Aorta (tissue), 5 donors: ENCODE measurements around the gene SLC22A1. TPM values are rescaled to one million over a fixed set of nuclear protein-coding genes. Genes with fewer than 3 reads are reported as not detected.

Source experiments
- ATAC-seq: fragments of 200-7000 bp; cut with Tn5 transposase; one replicate; pipeline ENCODE4 v1.9.1; 2022; ENCODE audit warnings: moderate library complexity; ENCODE audit not compliant: low FRiP score
- DNase-seq, 2 donors: peaks; one replicate each; pipeline ENCODE4 v3.0.0-alpha.2; 2020
- H3K27ac ChIP-seq, 2 donors: one replicate each; pipeline ENCODE4 v1.5.1; 2013; ENCODE audit warnings: low read length in 2 of 2, mild to moderate bottlenecking in 2 of 2, moderate library complexity in 2 of 2, control low read depth in 1 of 2, inconsistent platforms in 1 of 2, low read depth in 1 of 2
- H3K27me3 ChIP-seq, 2 donors: one replicate each; pipeline ENCODE4 v1.6.1; 2013; ENCODE audit warnings: control low read depth in 1 of 2, low read length in 1 of 2, mild to moderate bottlenecking in 1 of 2, moderate library complexity in 1 of 2; ENCODE audit not compliant: insufficient read depth in 2 of 2, control insufficient read depth in 1 of 2
- H3K36me3 ChIP-seq, 2 donors: one replicate each; pipeline ENCODE4 v1.6.1; 2013; ENCODE audit warnings: control low read depth in 1 of 2, low read length in 1 of 2, mild to moderate bottlenecking in 1 of 2; ENCODE audit not compliant: insufficient read depth in 2 of 2, control insufficient read depth in 1 of 2
- H3K4me1 ChIP-seq, 2 donors: one replicate each; pipeline ENCODE4 v1.6.1; 2013; ENCODE audit warnings: low read length in 2 of 2, control low read depth in 1 of 2, mild to moderate bottlenecking in 1 of 2, moderate library complexity in 1 of 2; ENCODE audit not compliant: insufficient read depth in 2 of 2, control insufficient read depth in 1 of 2
- H3K4me3 ChIP-seq, 2 donors: one replicate each; pipeline ENCODE4 v1.5.1; 2013; ENCODE audit warnings: low read length in 2 of 2, control low read depth in 1 of 2, mild to moderate bottlenecking in 1 of 2
- H3K9me3 ChIP-seq: one replicate; pipeline ENCODE4 v1.6.1; 2013; ENCODE audit warnings: mild to moderate bottlenecking, low read length; ENCODE audit not compliant: control insufficient read depth
- WGBS, 2 donors: extraction: QIAGEN DNeasy Blood & Tissue Kit; methylation state at CpG; one replicate each; pipeline ENCODE4 v1.1.7; 2013; 5-methylcytosine and 5-hydroxymethylcytosine counted together
- intact Hi-C, 2 donors: fragments of 100-400 bp; cut with DNase I; formaldehyde crosslinking; loops; one replicate each; pipeline versions ENCODE4 v1.14.2 to v1.15.0; 2022
- polyA plus RNA-seq, 2 donors: library from polyadenylated mRNA; stranded (reverse); fragments of 200-250 nt; gene quantifications; one replicate each; pipeline ENCODE4 v1.2.3, GENCODE V29; 2013
- total RNA-seq, 2 donors: library from RNA; stranded (reverse); fragmentation: NEBNext Ultra II Directional; extraction: Animal tissue kit (Norgen Biotek cat#: 25700); gene quantifications; one replicate each; pipeline ENCODE4 v1.2.1, GENCODE V29; 2021
- donor health status: healthy with polysubstance abuse.
- donor health status: Bipolar disorder and iron deficiency.
- donor health status: DM: no; HTN: no; CAD: no.
- donor health status: DM: no; HTN: no; CAD: no.
- donor health status: DM: yes; HTN: yes; CAD: no.

Gene SLC22A1
- total and polyA plus RNA-seq, 4 donors: 1.4 to 2.8 (median 2.5) TPM; not detected in 1

DNA sequence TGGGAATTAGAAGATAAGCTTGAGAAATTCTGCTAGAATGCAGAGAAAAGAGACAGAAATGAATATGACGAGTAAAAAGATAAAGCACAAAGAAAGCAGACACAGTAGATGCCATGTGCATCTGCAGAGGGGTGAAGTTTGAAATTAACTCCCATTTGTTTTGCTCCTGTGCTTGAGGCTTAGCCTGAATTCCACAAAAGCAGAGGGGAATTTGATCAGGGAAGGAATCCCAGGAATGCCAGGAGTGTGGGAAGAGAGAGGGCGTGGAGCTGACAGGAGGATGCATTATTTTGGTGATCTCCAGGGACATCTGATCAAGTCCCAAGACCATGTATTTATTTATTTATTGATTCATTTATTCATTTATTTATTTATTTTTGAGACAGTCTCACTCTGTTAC is 55.6 kb downstream of the SLC22A1 start:
- Histone ChIP-seq H3K4me1 (no peaks in the 10 kb centered on the region), H3K36me3 (no peaks in the 10 kb centered on the region), H3K27ac (no peak overlapping the region), H3K9me3 (no peaks in the 10 kb centered on the region), H3K4me3 (no peak overlapping the region), H3K27me3 (no peaks in the 10 kb centered on the region)
- no peak for ATAC-seq
- WGBS, 2 donors: 46 to 49% methylated on average over 2 of the region's 2 CpGs
- intact Hi-C loops: no loop called here
- DNase-seq: no peak

DNA sequence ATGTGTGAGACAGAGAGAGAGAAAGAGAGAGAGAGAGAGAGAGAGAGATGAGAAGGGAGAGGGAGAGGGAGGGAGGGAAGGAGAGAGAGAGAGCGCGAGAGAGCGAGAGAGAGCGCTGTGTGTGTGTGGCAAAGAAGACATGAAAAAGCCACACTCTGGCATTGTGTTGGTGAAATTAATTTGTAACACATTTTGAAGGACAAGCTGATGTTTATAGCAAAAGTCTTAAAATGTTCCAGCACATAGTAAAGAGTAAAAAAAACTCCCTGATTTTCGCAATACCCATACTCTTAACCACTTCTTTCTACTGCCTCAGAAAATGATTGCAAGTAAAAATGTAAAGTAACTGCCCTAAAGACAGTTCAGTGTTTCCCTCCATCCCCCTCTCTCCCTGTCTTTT is 56.7 kb downstream of the SLC22A1 start:
- Histone ChIP-seq H3K36me3 (no peaks in the 10 kb centered on the region), H3K27ac (no peak overlapping the region), H3K27me3 (no peaks in the 10 kb centered on the region), H3K4me3 (no peak overlapping the region), H3K4me1 (no peaks in the 10 kb centered on the region), H3K9me3 (no peaks in the 10 kb centered on the region)
- intact Hi-C loops: no loop called here
- DNase-seq (no peak), ATAC-seq (no peak)
- WGBS, 2 donors: 86 to 93% methylated on average over 5 of the region's 5 CpGs

DNA sequence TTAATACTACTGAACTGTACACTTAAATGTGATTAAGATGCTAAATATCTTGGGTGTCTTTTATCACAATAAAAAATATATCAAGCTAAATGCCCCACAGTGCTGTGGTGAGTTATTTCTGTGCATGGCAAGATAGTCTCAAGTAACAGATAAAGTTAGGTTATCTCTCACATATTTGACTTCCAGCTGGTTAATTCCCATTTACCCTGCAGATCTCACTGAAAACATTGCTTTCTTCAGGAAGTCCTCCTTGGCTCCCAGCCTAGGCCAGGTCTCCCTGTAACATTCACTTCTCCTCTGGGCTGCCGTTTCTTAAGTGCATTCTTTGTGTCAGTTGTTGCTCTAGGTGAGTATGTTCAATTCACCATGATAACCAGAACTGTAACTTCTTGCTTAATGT is 59.1 kb downstream of the SLC22A1 start:
- no peaks in the 10 kb centered on the region for H3K36me3 ChIP-seq
- DNase-seq: no peak

DNA sequence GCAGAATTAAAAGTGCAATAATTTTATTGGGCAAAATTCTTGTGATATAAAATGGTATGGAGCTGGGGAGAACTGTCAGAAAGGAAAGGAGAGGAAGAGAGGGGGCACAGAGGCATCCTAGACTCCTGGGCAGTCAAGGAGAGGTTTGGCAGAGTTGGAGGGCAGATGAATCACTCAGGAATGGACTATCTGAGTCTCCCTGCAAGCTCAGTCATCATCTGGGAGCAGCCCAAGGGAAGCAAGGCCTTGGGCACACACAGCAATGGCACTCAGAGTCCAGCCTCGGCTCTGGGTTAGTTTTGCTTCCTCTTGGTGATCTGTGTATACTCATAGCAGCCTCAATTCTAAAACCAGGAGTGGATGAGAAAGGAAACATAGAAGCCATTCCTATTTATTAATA is 67.2 kb downstream of the SLC22A1 start:
- no peaks in the 10 kb centered on the region for H3K9me3 ChIP-seq
- no peaks in the 10 kb centered on the region for H3K36me3 ChIP-seq
- intact Hi-C loops: no loop called here
- ATAC-seq (no peak), DNase-seq (no peak)
- H3K27me3 ChIP-seq: no peaks in the 10 kb centered on the region
- no peak overlapping the region for H3K4me3 ChIP-seq
- H3K4me1 ChIP-seq: no peaks in the 10 kb centered on the region
- no peak overlapping the region for H3K27ac ChIP-seq
- WGBS, 2 donors: 17 to 29% methylated on average over 1 of the region's 1 CpG

More for the DNA sequence above, 59.1 kb downstream of the SLC22A1 start:
- Histone ChIP-seq H3K4me3 (no peak overlapping the region), H3K9me3 (no peaks in the 10 kb centered on the region), H3K27me3 (no peaks in the 10 kb centered on the region), H3K4me1 (no peaks in the 10 kb centered on the region), H3K27ac (no peak overlapping the region)
- no peak for ATAC-seq
- 65 to 77% methylated on average over 1 of the region's 1 CpG for WGBS, 2 donors
- intact Hi-C loops: no loop called here

DNA sequence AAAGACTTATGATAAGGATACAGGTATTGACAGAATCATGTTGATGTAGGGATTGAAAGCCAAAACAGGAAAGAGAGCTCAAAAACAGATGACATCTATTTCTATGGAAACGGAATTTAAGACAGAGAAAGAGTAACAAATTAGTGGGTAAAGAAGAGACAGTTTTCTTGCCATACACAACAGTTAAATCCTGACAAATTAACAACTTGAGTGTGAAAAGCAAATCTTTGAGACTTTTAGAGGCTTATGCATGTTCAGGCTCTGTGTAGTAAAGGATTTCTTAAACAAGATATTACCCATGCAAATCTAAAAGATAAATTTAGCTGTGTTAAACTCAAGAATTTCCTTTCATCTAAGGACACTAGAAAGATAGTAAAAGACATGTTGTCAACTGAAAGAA is 68.5 kb downstream of the SLC22A1 start:
- WGBS, 2 donors: 91 to 97% methylated on average over 1 of the region's 1 CpG
- intact Hi-C loops: no loop called here

DNA sequence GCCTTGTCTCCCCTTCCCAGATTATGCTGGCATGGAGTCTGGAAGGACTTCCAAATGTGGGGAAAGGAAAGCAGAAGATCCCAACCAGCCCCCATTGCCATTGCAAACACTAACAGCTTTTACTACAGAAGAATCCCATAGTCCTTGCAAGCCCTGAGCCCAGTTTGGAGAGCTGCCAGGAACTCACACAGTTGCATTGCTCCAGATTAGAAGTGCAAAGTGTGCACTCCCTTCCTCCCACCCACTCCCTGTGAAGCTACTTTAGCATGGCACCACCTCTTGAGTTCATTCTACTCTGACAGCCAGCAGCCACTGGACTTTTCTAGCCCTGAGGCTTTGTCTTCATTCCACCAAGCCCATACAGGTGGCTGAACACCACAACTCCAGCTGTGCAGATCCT is 69.4 kb downstream of the SLC22A1 start:
- Histone ChIP-seq H3K36me3 (no peaks in the 10 kb centered on the region), H3K4me3 (no peak overlapping the region), H3K27me3 (no peaks in the 10 kb centered on the region), H3K9me3 (no peaks in the 10 kb centered on the region), H3K4me1 (no peaks in the 10 kb centered on the region), H3K27ac (no peak overlapping the region)
- intact Hi-C loops: no loop called here
- no peak for DNase-seq
- ATAC-seq: no peak

More for the DNA sequence above, 68.5 kb downstream of the SLC22A1 start:
- ATAC-seq (no peak), DNase-seq (no peak)
- no peaks in the 10 kb centered on the region for H3K36me3 ChIP-seq
- H3K27ac ChIP-seq: no peak overlapping the region
- no peaks in the 10 kb centered on the region for H3K4me1 ChIP-seq
- no peaks in the 10 kb centered on the region for H3K9me3 ChIP-seq
- H3K27me3 ChIP-seq: no peaks in the 10 kb centered on the region
- no peak overlapping the region for H3K4me3 ChIP-seq

DNA sequence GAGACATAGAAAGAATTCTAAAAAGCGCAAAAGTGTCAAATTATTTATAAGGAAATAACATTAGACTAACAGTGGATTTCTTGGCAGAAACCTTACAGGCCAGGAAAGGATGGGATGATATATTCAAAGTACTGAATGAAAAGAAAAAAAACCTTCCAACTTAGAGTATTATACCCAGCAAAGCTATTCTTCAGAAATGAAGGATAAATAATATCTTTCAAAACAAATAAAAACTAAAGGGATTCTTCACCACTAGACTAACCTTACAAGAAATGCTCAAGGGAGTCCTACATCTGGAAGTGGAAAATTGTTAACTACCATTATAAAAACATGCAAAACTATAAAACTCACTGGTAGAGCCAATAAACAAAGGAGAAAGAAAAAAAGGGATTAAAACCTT is 71.2 kb downstream of the SLC22A1 start:
- Histone ChIP-seq H3K4me3 (no peak overlapping the region), H3K9me3 (no peaks in the 10 kb centered on the region), H3K27me3 (no peaks in the 10 kb centered on the region), H3K4me1 (no peaks in the 10 kb centered on the region), H3K27ac (no peak overlapping the region), H3K36me3 (no peaks in the 10 kb centered on the region)
- intact Hi-C loops: no loop called here
- DNase-seq (no peak), ATAC-seq (no peak)
- WGBS, 2 donors: 100% methylated on average over 1 of the region's 1 CpG

DNA sequence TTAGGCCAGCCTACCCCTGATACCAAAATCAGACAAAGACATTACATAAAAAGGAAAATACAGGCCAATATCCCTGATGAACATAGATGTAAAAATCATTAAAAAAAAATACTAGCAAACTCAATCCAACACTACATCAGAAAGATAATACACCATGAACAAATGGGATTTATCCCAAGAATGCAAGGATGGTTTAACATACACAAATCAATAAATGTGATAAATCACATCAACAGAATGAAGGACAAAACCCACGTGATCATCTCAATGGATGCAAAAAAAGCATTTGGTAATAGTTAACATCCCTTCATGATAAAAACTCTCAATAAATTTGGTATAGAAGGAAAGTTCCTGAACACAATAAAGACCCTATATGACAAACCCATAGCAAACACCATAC is 73.2 kb downstream of the SLC22A1 start:
- 73 to 74% methylated on average over 1 of the region's 1 CpG for WGBS, 2 donors
- DNase-seq: no peak
- Histone ChIP-seq H3K4me1 (no peaks in the 10 kb centered on the region), H3K36me3 (no peaks in the 10 kb centered on the region), H3K27ac (no peak overlapping the region), H3K4me3 (no peak overlapping the region), H3K9me3 (no peaks in the 10 kb centered on the region), H3K27me3 (no peaks in the 10 kb centered on the region)
- intact Hi-C loops: no loop called here
- no peak for ATAC-seq

DNA sequence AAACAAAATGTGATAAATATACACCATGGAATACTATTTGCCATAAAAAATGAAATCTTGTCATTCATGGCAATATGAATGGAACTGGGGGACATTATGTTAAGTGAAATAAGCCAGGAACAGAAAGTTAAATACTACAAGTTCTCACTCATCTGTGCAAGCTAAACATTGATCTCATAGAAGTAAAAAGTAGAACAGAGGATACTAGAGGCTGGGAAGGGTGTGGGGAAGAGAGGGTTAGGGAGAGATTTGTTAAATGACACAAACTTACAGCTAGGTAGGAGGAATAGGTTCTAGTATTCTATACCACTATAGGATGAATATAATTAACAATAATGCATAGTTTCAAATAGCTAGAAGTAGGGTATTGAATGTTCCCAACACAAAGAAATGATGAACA is 76.0 kb downstream of the SLC22A1 start:
- ATAC-seq (no peak), DNase-seq (no peak)
- no peak overlapping the region for H3K27ac ChIP-seq
- H3K27me3 ChIP-seq: no peaks in the 10 kb centered on the region
- no peak overlapping the region for H3K4me3 ChIP-seq
- no peaks in the 10 kb centered on the region for H3K9me3 ChIP-seq
- intact Hi-C loops: no loop called here
- H3K4me1 ChIP-seq: no peaks in the 10 kb centered on the region
- no peaks in the 10 kb centered on the region for H3K36me3 ChIP-seq
